Upper lobe of right lung (tissue), 1 donor: ENCODE data around the gene PTCH2. TPM values are rescaled to one million over a fixed set of nuclear protein-coding genes. Genes with fewer than 3 reads are reported as not detected.
"Not testable (repeated sequence)": the region's sequence is repeated elsewhere in the genome, so short reads cannot be mapped to it uniquely, and the experiment has no call there.

Experiments used
- ATAC-seq: fragments of 200-7000 bp; cut with Tn5 transposase; one replicate; pipeline ENCODE4 v1.9.1; 2020; ENCODE audit warnings: mild to moderate bottlenecking, moderate library complexity
- DNase-seq: peaks from one replicate; pipeline ENCODE4 v3.0.0-alpha.2; 2020
- H3K27ac ChIP-seq: fragments of 200-600 bp; one replicate; pipeline ENCODE4 v1.8.0; 2022
- H3K27me3 ChIP-seq: fragments of 200-600 bp; one replicate; pipeline ENCODE4 v1.8.0; 2022; ENCODE audit warnings: mild to moderate bottlenecking
- H3K36me3 ChIP-seq: fragments of 200-600 bp; one replicate; pipeline ENCODE4 v1.8.0; 2022
- H3K4me1 ChIP-seq: fragments of 200-600 bp; one replicate; pipeline ENCODE4 v1.8.0; 2022
- H3K4me3 ChIP-seq: fragments of 200-600 bp; one replicate; pipeline ENCODE4 v1.8.0; 2022; ENCODE audit warnings: mild to moderate bottlenecking
- H3K9me3 ChIP-seq: fragments of 200-600 bp; one replicate; pipeline ENCODE4 v1.8.0; 2022
- intact Hi-C: fragments of 100-400 bp; cut with DNase I; formaldehyde crosslinking; loops from one replicate; pipeline ENCODE4 v1.11.0; 2022
- total RNA-seq: library from RNA; stranded (reverse); fragmentation: NEBNext Ultra II Directional; extraction: Animal tissue kit (Norgen Biotek cat#: 25700); gene quantifications from one replicate; pipeline ENCODE4 v1.2.1, GENCODE V29; 2021
- TF ChIP-seq, protein P1 (sequence below): fragments of 200-600 bp; IDR thresholded peaks from one replicate; pipeline ENCODE4 v1.8.0; 2022; ENCODE audit warnings: antibody characterized with exemption
- donor health status: DM: no; HTN: yes; CAD: no; lungs with severe emphysema.

The PTCH2 gene
- total RNA-seq, 1 donor from 2014 or later = 0.64 TPM

DNA sequence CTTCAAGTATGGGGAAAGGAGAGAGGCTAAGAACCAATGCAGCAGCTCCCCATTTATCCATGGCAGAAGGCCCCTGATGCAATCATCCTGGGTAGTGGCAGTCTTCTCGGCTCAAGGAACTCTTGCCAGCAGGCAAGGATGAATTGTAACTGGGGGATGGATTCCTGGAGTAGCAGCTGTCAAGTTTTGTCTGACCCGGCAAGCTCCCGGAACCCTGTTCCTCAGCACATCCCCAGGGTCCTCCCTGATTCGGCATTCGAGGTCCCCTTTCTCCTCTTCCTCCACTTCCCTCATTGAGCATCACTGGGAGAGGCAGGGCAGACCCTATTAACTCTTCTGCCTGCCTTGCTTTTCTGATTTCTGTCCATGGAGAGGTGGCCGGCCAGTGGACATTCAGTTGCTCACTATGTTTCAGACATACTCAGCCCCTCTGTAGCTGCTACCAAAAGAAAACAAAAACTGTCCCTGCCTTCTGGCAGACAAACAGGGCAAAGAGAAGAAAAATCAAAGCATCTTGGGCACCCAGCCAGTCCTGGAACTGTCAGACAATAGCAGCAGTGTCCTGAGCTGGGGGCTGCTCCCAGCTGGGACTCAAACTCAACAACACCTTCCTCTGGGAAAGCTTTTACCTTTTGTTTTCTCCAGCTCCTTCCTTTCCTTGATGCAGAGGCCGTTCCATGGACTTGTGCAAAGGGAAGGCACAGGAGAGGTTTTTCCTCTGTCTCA is 5.6 kb upstream of the PTCH2 start:
- no peak overlapping the region for H3K27ac ChIP-seq

GRCh38 chr1:44847845-44848244 is 4.8 kb upstream of the PTCH2 start:
- ATAC-seq = no peak
- Histone ChIP-seq H3K9me3 (no peaks in the 10 kb centered on the region), H3K27ac (no peak overlapping the region), H3K4me3 (no peak overlapping the region), H3K27me3 (no peaks in the 10 kb centered on the region), H3K4me1 (peaks cover 3% of the 10 kb centered on the region), H3K36me3 (peaks cover 11% of the 10 kb centered on the region)
- intact Hi-C loops = no loop called here
- no peak for DNase-seq
- TF ChIP-seq, protein P1, sequence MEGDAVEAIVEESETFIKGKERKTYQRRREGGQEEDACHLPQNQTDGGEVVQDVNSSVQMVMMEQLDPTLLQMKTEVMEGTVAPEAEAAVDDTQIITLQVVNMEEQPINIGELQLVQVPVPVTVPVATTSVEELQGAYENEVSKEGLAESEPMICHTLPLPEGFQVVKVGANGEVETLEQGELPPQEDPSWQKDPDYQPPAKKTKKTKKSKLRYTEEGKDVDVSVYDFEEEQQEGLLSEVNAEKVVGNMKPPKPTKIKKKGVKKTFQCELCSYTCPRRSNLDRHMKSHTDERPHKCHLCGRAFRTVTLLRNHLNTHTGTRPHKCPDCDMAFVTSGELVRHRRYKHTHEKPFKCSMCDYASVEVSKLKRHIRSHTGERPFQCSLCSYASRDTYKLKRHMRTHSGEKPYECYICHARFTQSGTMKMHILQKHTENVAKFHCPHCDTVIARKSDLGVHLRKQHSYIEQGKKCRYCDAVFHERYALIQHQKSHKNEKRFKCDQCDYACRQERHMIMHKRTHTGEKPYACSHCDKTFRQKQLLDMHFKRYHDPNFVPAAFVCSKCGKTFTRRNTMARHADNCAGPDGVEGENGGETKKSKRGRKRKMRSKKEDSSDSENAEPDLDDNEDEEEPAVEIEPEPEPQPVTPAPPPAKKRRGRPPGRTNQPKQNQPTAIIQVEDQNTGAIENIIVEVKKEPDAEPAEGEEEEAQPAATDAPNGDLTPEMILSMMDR = no peak

More for the DNA sequence above, 5.6 kb upstream of the PTCH2 start:
- no peaks in the 10 kb centered on the region for H3K4me1 ChIP-seq
- intact Hi-C loops = no loop called here
- TF ChIP-seq, protein P1 = no peak
- H3K4me3 ChIP-seq = no peak overlapping the region
- ATAC-seq (no peak), DNase-seq (peak; percentile 38)
- H3K36me3 ChIP-seq = peaks cover 11% of the 10 kb centered on the region
- H3K27me3 ChIP-seq = no peaks in the 10 kb centered on the region
- H3K9me3 ChIP-seq = no peaks in the 10 kb centered on the region

GRCh38 chr1:44846985-44847384 is 3.9 kb upstream of the PTCH2 start:
- DNase-seq (no peak), ATAC-seq (no peak)
- intact Hi-C loops = no loop called here
- peaks cover 11% of the 10 kb centered on the region for H3K36me3 ChIP-seq
- H3K4me1 ChIP-seq = peaks cover 5% of the 10 kb centered on the region
- TF ChIP-seq, protein P1 = no peak
- H3K9me3 ChIP-seq = no peaks in the 10 kb centered on the region
- no peak overlapping the region for H3K27ac ChIP-seq
- H3K4me3 ChIP-seq = no peak overlapping the region
- no peaks in the 10 kb centered on the region for H3K27me3 ChIP-seq

GRCh38 chr1:44842486-44842861 is 579 bp downstream of the PTCH2 start:
- Histone ChIP-seq H3K36me3 (no peaks in the 10 kb centered on the region), H3K27me3 (no peaks in the 10 kb centered on the region), H3K4me3 (peak overlapping the region; percentile 48), H3K4me1 (peaks cover 5% of the 10 kb centered on the region), H3K27ac (no peak overlapping the region), H3K9me3 (no peaks in the 10 kb centered on the region)
- no peak for ATAC-seq
- TF ChIP-seq, protein P1 = no peak
- intact Hi-C loops = no loop called here
- DNase-seq = peak; percentile 52

GRCh38 chr1:44839576-44839975 is 3.5 kb downstream of the PTCH2 start:
- ATAC-seq = no peak
- TF ChIP-seq, protein P1 = no peak
- no peak for DNase-seq
- Histone ChIP-seq H3K27ac (no peak overlapping the region), H3K27me3 (no peaks in the 10 kb centered on the region), H3K9me3 (no peaks in the 10 kb centered on the region), H3K36me3 (no peaks in the 10 kb centered on the region), H3K4me1 (peaks cover 5% of the 10 kb centered on the region), H3K4me3 (no peak overlapping the region)
- intact Hi-C loops = no loop called here

GRCh38 chr1:44838294-44838693 is 4.8 kb downstream of the PTCH2 start:
- H3K27me3 ChIP-seq, intact Hi-C loops, H3K27ac ChIP-seq, H3K4me3 ChIP-seq, H3K36me3 ChIP-seq, H3K4me1 ChIP-seq, ATAC-seq, H3K9me3 ChIP-seq: not testable (repeated sequence)
- DNase-seq = peak; percentile 10
